ENCODE measurements around the gene DTX3L. TPM values are rescaled to one million over a fixed set of nuclear protein-coding genes. Genes with fewer than 3 reads are reported as not detected.

Gene DTX3L
- total RNA-seq, 1 experiment from 2014 or later: 28.4 TPM

- no peak for DNase-seq
- peaks cover 19% of the 10 kb centered on the region for H3K9me3 ChIP-seq
- H3K27me3 ChIP-seq: no peaks in the 10 kb centered on the region
- H3K36me3 ChIP-seq: no peaks in the 10 kb centered on the region
- no peak overlapping the region for H3K4me3 ChIP-seq
Observed at GRCh38 chr3:122586098-122586497, 22.0 kb downstream of the DTX3L start.

GRCh38 chr3:122586773-122587485, 22.8 kb downstream of the DTX3L start:
- H3K9me3 ChIP-seq: peaks cover 11% of the 10 kb centered on the region
- DNase-seq: no peak
- H3K36me3 ChIP-seq: no peaks in the 10 kb centered on the region
- no peaks in the 10 kb centered on the region for H3K27me3 ChIP-seq
- H3K4me3 ChIP-seq: no peak overlapping the region

GRCh38 chr3:122587572-122587971, 23.4 kb downstream of the DTX3L start:
- peaks cover 5% of the 10 kb centered on the region for H3K9me3 ChIP-seq
- no peaks in the 10 kb centered on the region for H3K27me3 ChIP-seq
- DNase-seq: no peak
- no peak overlapping the region for H3K4me3 ChIP-seq
- no peaks in the 10 kb centered on the region for H3K36me3 ChIP-seq

- Histone ChIP-seq H3K4me3 (no peak overlapping the region), H3K27me3 (no peaks in the 10 kb centered on the region), H3K9me3 (no peaks in the 10 kb centered on the region), H3K36me3 (no peaks in the 10 kb centered on the region)
- no peak for DNase-seq
Observed at GRCh38 chr3:122589297-122589696, 25.2 kb downstream of the DTX3L start.

- no peak overlapping the region for H3K4me3 ChIP-seq
- no peak for DNase-seq
- no peaks in the 10 kb centered on the region for H3K36me3 ChIP-seq
- no peaks in the 10 kb centered on the region for H3K27me3 ChIP-seq
- 0 out of 2 replicates have a peak, but pooled peaks cover 2% of the 10 kb centered on the region for H3K9me3 ChIP-seq
Observed at GRCh38 chr3:122590610-122591009, 26.5 kb downstream of the DTX3L start.

GRCh38 chr3:122594025-122594424, 29.9 kb downstream of the DTX3L start:
- no peak overlapping the region for H3K4me3 ChIP-seq
- H3K36me3 ChIP-seq: no peaks in the 10 kb centered on the region
- DNase-seq: no peak
- no peaks in the 10 kb centered on the region for H3K27me3 ChIP-seq
- H3K9me3 ChIP-seq: 0 out of 2 replicates have a peak, but pooled peaks cover 2% of the 10 kb centered on the region

GRCh38 chr3:122598151-122598550, 34.0 kb downstream of the DTX3L start:
- 0 out of 2 replicates have a peak, but pooled peaks cover 2% of the 10 kb centered on the region for H3K9me3 ChIP-seq
- no peak for DNase-seq
- no peaks in the 10 kb centered on the region for H3K36me3 ChIP-seq
- no peak overlapping the region for H3K4me3 ChIP-seq
- no peaks in the 10 kb centered on the region for H3K27me3 ChIP-seq

GRCh38 chr3:122598556-122598955, 34.4 kb downstream of the DTX3L start:
- Histone ChIP-seq H3K4me3 (no peak overlapping the region), H3K27me3 (no peaks in the 10 kb centered on the region), H3K9me3 (0 out of 2 replicates have a peak, but pooled peaks cover 2% of the 10 kb centered on the region), H3K36me3 (no peaks in the 10 kb centered on the region)
- no peak for DNase-seq

- Histone ChIP-seq H3K36me3 (no peaks in the 10 kb centered on the region), H3K27me3 (no peaks in the 10 kb centered on the region), H3K4me3 (no peak overlapping the region), H3K9me3 (no peaks in the 10 kb centered on the region)
- DNase-seq: no peak
Observed at GRCh38 chr3:122602011-122602710, 38.0 kb downstream of the DTX3L start.

GRCh38 chr3:122603056-122603455, 38.9 kb downstream of the DTX3L start:
- Histone ChIP-seq H3K4me3 (no peak overlapping the region), H3K9me3 (no peaks in the 10 kb centered on the region), H3K27me3 (no peaks in the 10 kb centered on the region), H3K36me3 (no peaks in the 10 kb centered on the region)
- DNase-seq: no peak

GRCh38 chr3:122606330-122606729, 42.2 kb downstream of the DTX3L start:
- Histone ChIP-seq H3K9me3 (peaks cover 10% of the 10 kb centered on the region), H3K36me3 (no peaks in the 10 kb centered on the region), H3K27me3 (no peaks in the 10 kb centered on the region), H3K4me3 (no peak overlapping the region)
- no peak for DNase-seq

- no peaks in the 10 kb centered on the region for H3K36me3 ChIP-seq
- H3K4me3 ChIP-seq: no peak overlapping the region
- H3K27me3 ChIP-seq: no peaks in the 10 kb centered on the region
- DNase-seq: no peak
- H3K9me3 ChIP-seq: peaks cover 12% of the 10 kb centered on the region
Observed at GRCh38 chr3:122608916-122609315, 44.8 kb downstream of the DTX3L start.

- Histone ChIP-seq H3K27me3 (no peaks in the 10 kb centered on the region), H3K36me3 (no peaks in the 10 kb centered on the region), H3K9me3 (peaks cover 12% of the 10 kb centered on the region), H3K4me3 (peak overlapping the region; percentile 16)
- DNase-seq: peak; percentile 14
Observed at GRCh38 chr3:122609798-122610559, 45.8 kb downstream of the DTX3L start.

- DNase-seq: no peak
- Histone ChIP-seq H3K4me3 (no peak overlapping the region), H3K27me3 (no peaks in the 10 kb centered on the region), H3K36me3 (no peaks in the 10 kb centered on the region), H3K9me3 (peaks cover 12% of the 10 kb centered on the region)
Observed at GRCh38 chr3:122612696-122613095, 48.6 kb downstream of the DTX3L start.

- Histone ChIP-seq H3K36me3 (no peaks in the 10 kb centered on the region), H3K27me3 (no peaks in the 10 kb centered on the region), H3K4me3 (no peak overlapping the region), H3K9me3 (peaks cover 10% of the 10 kb centered on the region)
- DNase-seq: peak; percentile 13
Observed at GRCh38 chr3:122615303-122615702, 51.2 kb downstream of the DTX3L start.

GRCh38 chr3:122618614-122619013, 54.5 kb downstream of the DTX3L start:
- no peaks in the 10 kb centered on the region for H3K36me3 ChIP-seq
- no peaks in the 10 kb centered on the region for H3K9me3 ChIP-seq
- no peak for DNase-seq
- no peak overlapping the region for H3K4me3 ChIP-seq
- no peaks in the 10 kb centered on the region; the same call in 1 of the 2 replicates for H3K27me3 ChIP-seq

- Histone ChIP-seq H3K9me3 (no peaks in the 10 kb centered on the region), H3K4me3 (no peak overlapping the region), H3K27me3 (no peaks in the 10 kb centered on the region; the same call in 1 of the 2 replicates), H3K36me3 (no peaks in the 10 kb centered on the region)
- DNase-seq: no peak
Observed at GRCh38 chr3:122619040-122619439, 54.9 kb downstream of the DTX3L start.

All from MG63 (cell line).